BLaER1 treated with 17β-estradiol and CSF1 and Interleukin-3, amounts not matched to agents 10 nM and 100 nM (cell line): ENCODE data around the gene RHOU.
"Not testable (repeated sequence)": the region's sequence is repeated elsewhere in the genome, so short reads cannot be mapped to it uniquely, and the experiment has no call there.

Source experiments
- H3K27ac ChIP-seq, 11 experiments: shearing (Covaris generic); formaldehyde crosslinking; 2 replicates each; pipeline ENCODE4 v1.8.1; 2022
- H3K27me3 ChIP-seq, 11 experiments: shearing (Covaris generic); formaldehyde crosslinking; 2 replicates each; pipeline ENCODE4 v1.8.1; 2022
- H3K36me3 ChIP-seq, 11 experiments: shearing (Covaris generic); formaldehyde crosslinking; 2 replicates each; pipeline ENCODE4 v1.8.1; 2022
- H3K4me1 ChIP-seq, 10 experiments: shearing (Covaris generic); formaldehyde crosslinking; 2 replicates each; pipeline ENCODE4 v1.8.1; 2022
- H3K4me2 ChIP-seq, 11 experiments: shearing (Covaris generic); formaldehyde crosslinking; 2 replicates each; pipeline ENCODE4 v1.8.1; 2022
- H3K4me3 ChIP-seq, 10 experiments: shearing (Covaris generic); formaldehyde crosslinking; 2 replicates each; pipeline ENCODE4 v1.8.1; 2022
- H3K9ac ChIP-seq, 11 experiments: shearing (Covaris generic); formaldehyde crosslinking; 2 replicates each; pipeline ENCODE4 v1.8.1; 2022
- H3K9me3 ChIP-seq, 11 experiments: shearing (Covaris generic); formaldehyde crosslinking; replicated peaks in 1 of 11; 2 replicates each; pipeline ENCODE4 v1.8.1; 2022
- H4K20me1 ChIP-seq, 11 experiments: shearing (Covaris generic); formaldehyde crosslinking; 2 replicates each; pipeline ENCODE4 v1.8.1; 2022
- Cebpa-rat ChIP-seq, 11 experiments: shearing (Covaris generic); IDR thresholded peaks; 2 replicates each; pipeline ENCODE4 v1.8.1; 2022

RHOU gene

DNA sequence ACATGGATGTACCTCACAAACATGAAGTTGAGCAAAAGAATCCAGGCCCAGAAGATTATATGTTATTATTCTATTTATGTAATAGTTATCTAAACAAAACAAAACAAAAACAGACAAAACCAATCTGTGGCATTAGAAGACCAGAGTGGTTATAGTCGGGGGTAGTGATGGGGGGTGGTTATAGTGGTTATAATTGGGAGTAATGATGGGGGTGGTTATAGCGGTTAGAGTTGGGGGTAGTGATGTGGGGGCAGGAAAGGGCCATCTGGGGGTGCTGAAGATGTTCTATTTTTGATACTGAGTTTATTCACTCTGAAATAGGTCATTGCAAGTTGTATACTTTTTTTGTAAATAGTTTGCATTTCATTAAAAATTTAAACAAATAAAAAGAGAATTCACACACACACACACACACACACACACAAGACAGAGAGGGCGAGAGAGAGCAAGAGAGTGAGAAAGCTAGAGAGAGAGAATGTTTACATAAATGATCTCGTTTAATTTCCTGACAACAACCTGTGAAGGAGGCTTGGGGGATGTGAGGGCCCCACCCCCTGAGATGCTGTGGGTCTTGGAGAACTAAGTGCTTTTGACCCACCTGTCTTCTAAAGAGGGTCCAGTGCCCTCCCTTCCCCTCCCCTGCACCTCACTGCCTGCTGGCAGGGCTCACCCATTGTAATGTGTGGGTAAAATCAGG lies 37.4 kb downstream of the RHOU start:
- no peaks in the 10 kb centered on the region for H4K20me1 ChIP-seq
- H3K27me3 ChIP-seq, result no peaks in the 10 kb centered on the region
- H3K4me1 ChIP-seq, result peaks cover 0 to 13% (median 3%) of the 10 kb centered on the region in 10 experiments; a peak in 9 of 20 replicates
- peaks cover 0 to 7% (median 0%) of the 10 kb centered on the region in 11 experiments; a peak in 2 of 22 replicates for H3K9me3 ChIP-seq
- H3K36me3 ChIP-seq, result no peaks in the 10 kb centered on the region
- no peak overlapping the region for H3K9ac ChIP-seq
- H3K4me3 ChIP-seq, result no peak overlapping the region
- TF ChIP-seq Cebpa-rat (IDR thresholded peaks at IDR 0.05), result no peak
- H3K27ac ChIP-seq, result no peak overlapping the region
- peak overlapping the region in 6 of 11 experiments; percentile 19 to 50 (median 33); a peak in 7 of 22 replicates for H3K4me2 ChIP-seq

- H3K27ac ChIP-seq, H4K20me1 ChIP-seq, H3K4me3 ChIP-seq, H3K9ac ChIP-seq, H3K4me2 ChIP-seq, H3K9me3 ChIP-seq, H3K36me3 ChIP-seq, H3K27me3 ChIP-seq: not testable (repeated sequence)
- peaks cover 8 to 35% (median 13%) of the 10 kb centered on the region in 10 experiments; a peak in 18 of 20 replicates for H3K4me1 ChIP-seq
These were observed 40.7 kb downstream of the RHOU start for GRCh38 chr1:228775946-228776345.

GRCh38 chr1:228776449-228776848 lies 41.2 kb downstream of the RHOU start:
- Histone ChIP-seq H3K4me3 (no peak overlapping the region), H3K4me1 (peaks cover 12 to 40% (median 18%) of the 10 kb centered on the region in 10 experiments; a peak in 19 of 20 replicates), H3K27ac (no peak overlapping the region), H3K27me3 (no peaks in the 10 kb centered on the region), H3K4me2 (no peak overlapping the region), H4K20me1 (no peaks in the 10 kb centered on the region), H3K36me3 (no peaks in the 10 kb centered on the region), H3K9ac (no peak overlapping the region), H3K9me3 (peaks cover 0 to 7% (median 0%) of the 10 kb centered on the region in 11 experiments; a peak in 2 of 22 replicates)
- TF ChIP-seq Cebpa-rat (IDR thresholded peaks at IDR 0.05), result no peak

GRCh38 chr1:228777236-228777635 lies 42.0 kb downstream of the RHOU start:
- H3K4me1 ChIP-seq, result peaks cover 13 to 45% (median 26%) of the 10 kb centered on the region in 10 experiments; a peak in 19 of 20 replicates
- no peaks in the 10 kb centered on the region for H3K27me3 ChIP-seq
- TF ChIP-seq Cebpa-rat (IDR thresholded peaks at IDR 0.05), result no peak
- no peaks in the 10 kb centered on the region for H3K36me3 ChIP-seq
- no peak overlapping the region for H3K9ac ChIP-seq
- H3K9me3 ChIP-seq, result peaks cover 0 to 7% (median 0%) of the 10 kb centered on the region in 11 experiments; a peak in 2 of 22 replicates
- no peak overlapping the region for H3K4me2 ChIP-seq
- H4K20me1 ChIP-seq, result no peaks in the 10 kb centered on the region
- no peak overlapping the region for H3K4me3 ChIP-seq
- no peak overlapping the region for H3K27ac ChIP-seq

DNA sequence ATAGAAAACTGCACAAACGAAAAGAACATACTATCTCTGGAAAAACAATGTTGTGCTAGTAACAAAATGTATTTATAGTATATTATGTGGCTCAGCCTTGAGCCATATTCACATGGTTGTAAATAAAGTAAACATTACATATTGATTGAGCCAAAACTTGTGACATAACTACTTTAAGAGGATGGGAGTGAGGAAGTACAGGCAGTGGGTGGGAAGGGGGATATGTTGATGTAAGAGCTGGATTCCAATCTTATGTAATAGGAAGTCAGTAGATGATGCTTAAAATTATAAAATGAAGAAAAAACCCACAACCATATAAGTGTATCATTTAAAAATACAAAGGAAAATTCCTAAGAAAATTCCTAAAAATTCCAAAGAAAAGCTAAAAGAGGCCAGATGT lies 42.7 kb downstream of the RHOU start:
- H3K36me3 ChIP-seq, result no peaks in the 10 kb centered on the region
- H4K20me1 ChIP-seq, result no peaks in the 10 kb centered on the region
- TF ChIP-seq Cebpa-rat (IDR thresholded peaks at IDR 0.05), result no peak
- peaks cover 13 to 39% (median 26%) of the 10 kb centered on the region in 10 experiments; a peak in 19 of 20 replicates for H3K4me1 ChIP-seq
- peaks cover 0 to 7% (median 0%) of the 10 kb centered on the region in 11 experiments; a peak in 2 of 22 replicates for H3K9me3 ChIP-seq
- no peaks in the 10 kb centered on the region for H3K27me3 ChIP-seq
- no peak overlapping the region for H3K9ac ChIP-seq
- no peak overlapping the region for H3K27ac ChIP-seq
- H3K4me2 ChIP-seq, result peak overlapping the region in 10 of 11 experiments; percentile 0 to 36 (median 20); a peak in 13 of 22 replicates
- H3K4me3 ChIP-seq, result no peak overlapping the region

DNA sequence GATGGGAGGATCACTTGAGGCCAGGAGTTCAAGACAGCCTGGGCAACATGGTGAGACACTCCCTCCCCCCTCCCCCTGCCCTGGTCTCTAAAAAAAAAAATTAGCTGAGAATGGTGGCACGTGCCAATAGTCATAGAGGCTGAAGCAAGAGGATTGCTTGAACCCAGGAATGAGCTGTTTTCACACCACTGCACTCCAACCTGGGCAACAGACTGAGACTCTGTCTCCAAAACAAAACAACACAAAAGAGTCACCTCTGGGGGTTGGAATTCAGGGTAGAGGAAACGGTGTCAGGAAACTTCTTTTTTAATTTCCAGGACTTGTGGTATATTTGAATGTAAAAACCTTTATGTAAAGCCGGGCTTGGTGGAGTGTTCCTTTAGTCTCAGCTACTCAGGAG lies 43.2 kb downstream of the RHOU start:
- H3K4me2 ChIP-seq, result peak overlapping the region in 10 of 11 experiments; percentile 0 to 36 (median 20); a peak in 13 of 22 replicates
- H3K4me3 ChIP-seq, result no peak overlapping the region
- no peaks in the 10 kb centered on the region for H3K27me3 ChIP-seq
- H3K36me3 ChIP-seq, result no peaks in the 10 kb centered on the region
- H4K20me1 ChIP-seq, result no peaks in the 10 kb centered on the region
- H3K9ac ChIP-seq, result no peak overlapping the region
- H3K4me1 ChIP-seq, result peaks cover 13 to 38% (median 28%) of the 10 kb centered on the region in 10 experiments; a peak in 19 of 20 replicates
- no peak for TF ChIP-seq Cebpa-rat (IDR thresholded peaks at IDR 0.05)
- no peak overlapping the region; a peak in 1 of 22 replicates for H3K27ac ChIP-seq
- peaks cover 0 to 7% (median 0%) of the 10 kb centered on the region in 11 experiments; a peak in 2 of 22 replicates for H3K9me3 ChIP-seq

DNA sequence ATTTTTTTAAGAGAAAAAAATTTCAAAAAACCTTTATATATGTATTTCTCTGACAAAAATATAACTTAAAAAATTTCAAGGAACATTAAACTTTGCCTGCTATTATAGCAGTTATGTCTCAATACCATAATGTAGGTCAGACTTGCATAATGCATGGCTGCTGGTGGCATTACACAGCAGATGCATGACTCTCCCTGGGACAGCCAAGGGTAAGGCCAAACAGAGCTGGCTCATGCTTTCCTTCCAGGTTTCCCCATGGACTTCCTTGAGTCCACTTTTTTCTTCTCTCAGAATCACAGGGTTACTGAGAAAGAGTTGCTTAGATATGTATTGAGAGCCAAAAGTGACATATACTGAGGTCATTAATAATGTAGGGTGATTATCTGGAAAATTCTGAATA lies 43.7 kb downstream of the RHOU start:
- Histone ChIP-seq H3K4me3 (no peak overlapping the region), H3K9me3 (peaks cover 0 to 2% (median 0%) of the 10 kb centered on the region in 11 experiments; a peak in 2 of 22 replicates), H3K36me3 (no peaks in the 10 kb centered on the region), H3K9ac (no peak overlapping the region), H4K20me1 (no peaks in the 10 kb centered on the region), H3K27me3 (no peaks in the 10 kb centered on the region), H3K4me2 (peak overlapping the region in 6 of 11 experiments; percentile 0 to 36 (median 22); a peak in 6 of 22 replicates), H3K4me1 (peaks cover 13 to 38% (median 32%) of the 10 kb centered on the region in 10 experiments; a peak in 19 of 20 replicates), H3K27ac (no peak overlapping the region)
- TF ChIP-seq Cebpa-rat (IDR thresholded peaks at IDR 0.05), result no peak

DNA sequence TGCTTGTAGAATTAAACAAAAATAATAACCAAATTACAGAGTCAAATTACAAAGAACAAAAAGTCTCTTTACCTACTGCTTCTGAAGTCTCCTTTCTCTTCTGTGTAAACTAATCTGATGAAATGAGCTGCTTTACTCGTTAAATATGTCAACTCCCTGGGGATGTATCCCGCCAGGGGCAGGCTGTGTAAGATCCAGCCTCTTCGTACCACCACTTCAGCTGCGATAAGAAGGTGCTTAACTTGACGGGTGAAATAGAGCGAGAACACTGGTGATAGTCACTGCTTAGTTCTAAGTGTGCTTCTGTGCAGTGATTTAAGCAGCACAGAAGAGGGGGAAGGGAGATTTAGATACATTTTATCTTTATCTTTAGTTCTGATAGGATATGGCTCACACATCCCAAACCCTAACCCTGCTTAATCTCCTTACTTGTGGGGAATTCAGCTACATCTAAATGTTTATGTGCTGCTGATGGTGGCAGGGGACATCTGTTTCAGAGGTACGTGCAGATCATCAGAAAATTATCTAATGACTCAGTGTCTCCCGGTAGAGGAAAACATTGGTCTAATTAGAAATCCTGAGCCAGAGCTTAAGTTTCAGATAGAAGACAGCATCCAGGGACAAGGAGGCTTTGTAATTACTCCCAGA lies 46.0 kb downstream of the RHOU start:
- peaks cover 24 to 61% (median 51%) of the 10 kb centered on the region in 10 experiments for H3K4me1 ChIP-seq
- H3K27ac ChIP-seq, result peak overlapping the region in 3 of 11 experiments; percentile 8 to 55 (median 24); a peak in 2 of 22 replicates
- no peaks in the 10 kb centered on the region for H3K36me3 ChIP-seq
- H3K4me2 ChIP-seq, result peak overlapping the region in 10 of 11 experiments; percentile 5 to 81 (median 70); a peak in 19 of 22 replicates
- no peak overlapping the region for H3K9ac ChIP-seq
- H3K9me3 ChIP-seq, result no peaks in the 10 kb centered on the region
- no peaks in the 10 kb centered on the region for H4K20me1 ChIP-seq
- H3K4me3 ChIP-seq, result no peak overlapping the region
- H3K27me3 ChIP-seq, result no peaks in the 10 kb centered on the region
- TF ChIP-seq Cebpa-rat (IDR thresholded peaks at IDR 0.05), result 0 out of 22 replicates have a peak, but pooled peaks of 1 of the 11 experiments have one; percentile 23
